Skin epidermis (tissue), 12 donors: ENCODE results near the gene HOXB3.

Experiments used
- H3K27ac ChIP-seq, 21 experiments: fragments of 200-600 bp; sonication (generic) in 11 of 21; one replicate each; pipeline ENCODE4 v1.5.0; 2020; ENCODE audit warnings: mild to moderate bottlenecking in 3 of 21, inconsistent platforms in 2 of 21, moderate library complexity in 2 of 21
- H3K4me3 ChIP-seq, 7 experiments: fragments of 200-600 bp; sonication (generic) in 2 of 7; one replicate each; pipeline ENCODE4 v1.5.0; 2020; ENCODE audit warnings: inconsistent platforms in 2 of 7, mild to moderate bottlenecking in 2 of 7, moderate library complexity in 1 of 7

HOXB3 gene

DNA sequence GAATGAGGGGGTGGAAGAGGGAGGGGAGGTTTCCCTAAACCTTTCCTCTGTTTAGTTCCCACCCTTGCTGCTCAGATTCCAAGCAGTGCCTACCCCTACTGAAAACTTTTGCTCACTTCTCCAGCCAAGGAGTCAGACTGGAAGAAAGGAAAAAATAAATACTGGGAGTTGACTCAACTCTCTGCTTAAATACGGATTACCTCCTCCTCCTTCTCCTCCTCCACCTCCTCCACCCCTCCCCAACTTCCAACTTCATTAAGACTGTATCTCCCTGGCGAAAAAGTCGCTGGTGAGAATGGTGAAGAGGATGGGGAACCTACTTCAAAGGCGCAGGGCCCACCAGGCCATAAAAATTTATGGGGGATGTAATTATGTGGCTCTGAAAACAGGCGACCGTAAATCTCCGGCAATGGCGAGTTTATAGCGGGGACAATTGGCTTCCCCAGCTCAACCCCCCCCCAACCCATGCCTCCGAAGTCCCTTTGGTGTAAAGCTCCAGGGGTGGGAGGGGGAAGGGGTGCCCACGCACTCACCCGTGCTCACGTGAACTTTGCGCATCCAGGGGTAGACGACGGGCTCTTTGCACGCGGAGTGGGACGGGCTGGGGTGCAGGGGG lies 12.6 kb downstream of the HOXB3 start:
- peak overlapping the region in 16 of 21 experiments; percentile 36 to 94 (median 77) for H3K27ac ChIP-seq
- peak overlapping the region; percentile 35 to 51 (median 41) for H3K4me3 ChIP-seq

DNA sequence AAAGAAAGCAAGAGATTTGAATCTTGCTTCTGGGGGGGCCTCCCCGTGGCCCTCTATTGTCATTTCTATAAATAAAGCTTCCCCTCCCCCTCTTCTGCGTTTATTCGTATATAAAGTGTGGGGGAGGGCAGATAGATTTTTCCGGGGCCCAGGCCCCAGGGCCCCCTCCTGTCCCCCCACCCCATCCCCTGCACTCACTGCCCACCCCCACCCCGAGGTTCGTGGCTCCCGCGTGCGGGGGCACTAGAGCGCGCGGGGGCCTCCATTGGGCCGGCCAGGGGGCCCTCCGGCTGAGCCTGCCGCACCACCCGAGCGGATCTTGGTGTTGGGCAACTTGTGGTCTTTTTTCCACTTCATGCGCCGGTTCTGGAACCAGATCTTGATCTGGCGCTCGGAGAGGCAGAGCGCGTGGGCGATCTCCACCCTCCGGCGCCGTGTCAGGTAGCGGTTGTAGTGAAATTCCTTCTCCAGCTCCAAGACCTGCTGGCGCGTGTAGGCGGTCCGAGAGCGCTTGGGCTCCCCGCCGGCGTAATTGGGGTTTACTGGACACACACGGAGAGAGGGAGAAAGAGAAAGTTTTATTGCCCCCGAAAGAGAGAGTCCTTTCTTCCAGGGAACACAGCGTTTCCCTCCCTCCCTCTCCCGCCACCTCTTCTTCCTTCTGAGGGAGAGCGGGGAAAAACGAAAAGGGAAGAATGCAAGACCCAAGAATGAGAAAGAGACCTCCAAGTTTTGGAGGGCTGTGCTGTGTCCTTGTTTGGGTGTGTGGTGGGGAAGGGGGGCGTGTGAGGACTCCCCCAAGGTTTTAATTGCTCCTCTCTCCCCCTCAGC lies 13.3 kb downstream of the HOXB3 start:
- H3K4me3 ChIP-seq = peak overlapping the region in 5 of 7 experiments; percentile 38 to 51 (median 49)
- H3K27ac ChIP-seq = peak overlapping the region in 11 of 21 experiments; percentile 6 to 94 (median 85)

DNA sequence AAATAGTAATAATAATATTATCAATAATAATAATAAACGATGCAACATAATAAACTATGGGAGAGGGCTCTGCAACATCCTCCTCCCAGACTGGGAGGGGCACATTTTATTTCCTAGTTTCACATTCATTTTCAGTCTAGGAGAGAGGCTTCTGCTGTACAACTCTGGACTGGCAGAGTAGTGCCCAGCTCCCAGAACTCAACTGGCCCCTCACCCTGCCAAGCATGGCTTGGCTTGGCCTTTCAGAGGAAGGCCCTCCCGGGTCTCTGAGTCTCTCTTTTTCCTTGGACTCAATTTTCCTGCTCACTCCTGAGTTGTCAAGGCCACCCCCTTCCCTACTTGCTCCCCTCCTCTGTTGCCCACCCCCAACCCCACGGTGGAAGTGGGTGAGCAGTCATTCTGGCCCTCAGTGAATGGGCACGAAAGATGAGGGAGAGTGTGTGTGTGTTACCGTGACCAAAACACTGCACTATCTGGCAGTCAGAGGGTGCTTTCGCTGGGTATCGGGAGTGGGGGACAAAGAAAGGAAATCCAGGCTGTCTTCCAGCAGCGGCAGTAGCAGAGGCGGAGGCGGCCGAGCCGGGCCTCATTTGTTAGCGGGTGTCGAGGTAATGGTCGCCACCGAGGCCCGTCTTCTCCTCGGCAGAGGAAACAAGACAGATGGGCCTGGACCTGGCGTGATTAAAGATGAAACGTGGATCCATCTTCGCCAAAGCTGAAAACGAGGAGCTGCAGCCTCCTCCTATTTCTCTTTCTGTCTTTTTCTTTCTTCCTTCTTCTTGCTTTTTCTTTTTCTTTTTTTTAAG lies 14.2 kb downstream of the HOXB3 start:
- Histone ChIP-seq H3K27ac (peak overlapping the region in 7 of 21 experiments; percentile 21 to 94 (median 88)), H3K4me3 (peak overlapping the region in 1 of 7 experiments; percentile 51)

DNA sequence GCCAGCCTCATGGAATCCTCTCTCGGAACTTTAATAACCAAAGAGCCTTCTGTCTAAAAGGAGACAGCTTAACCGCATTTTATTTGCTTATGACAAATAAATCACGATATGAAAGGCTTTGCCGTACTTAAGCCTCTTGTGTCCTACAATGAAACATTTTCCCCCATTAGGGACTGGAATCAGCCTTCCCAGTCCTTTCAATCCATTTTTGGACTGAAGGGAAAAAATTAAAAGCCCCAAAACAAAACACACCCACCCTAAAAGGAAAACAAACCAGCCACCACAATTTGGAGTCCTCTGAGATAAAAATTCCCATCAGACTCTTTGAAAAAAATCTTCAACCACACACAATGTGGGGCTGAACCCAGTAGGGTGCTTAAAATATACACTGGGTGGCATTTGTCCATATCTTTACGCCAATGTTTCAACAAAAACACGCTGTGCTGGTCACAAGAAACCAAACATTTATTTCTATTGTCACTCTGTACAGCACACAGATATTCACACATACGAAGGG lies 14.9 kb downstream of the HOXB3 start:
- no peak overlapping the region for H3K4me3 ChIP-seq
- peak overlapping the region in 6 of 21 experiments; percentile 23 to 94 (median 88) for H3K27ac ChIP-seq

DNA sequence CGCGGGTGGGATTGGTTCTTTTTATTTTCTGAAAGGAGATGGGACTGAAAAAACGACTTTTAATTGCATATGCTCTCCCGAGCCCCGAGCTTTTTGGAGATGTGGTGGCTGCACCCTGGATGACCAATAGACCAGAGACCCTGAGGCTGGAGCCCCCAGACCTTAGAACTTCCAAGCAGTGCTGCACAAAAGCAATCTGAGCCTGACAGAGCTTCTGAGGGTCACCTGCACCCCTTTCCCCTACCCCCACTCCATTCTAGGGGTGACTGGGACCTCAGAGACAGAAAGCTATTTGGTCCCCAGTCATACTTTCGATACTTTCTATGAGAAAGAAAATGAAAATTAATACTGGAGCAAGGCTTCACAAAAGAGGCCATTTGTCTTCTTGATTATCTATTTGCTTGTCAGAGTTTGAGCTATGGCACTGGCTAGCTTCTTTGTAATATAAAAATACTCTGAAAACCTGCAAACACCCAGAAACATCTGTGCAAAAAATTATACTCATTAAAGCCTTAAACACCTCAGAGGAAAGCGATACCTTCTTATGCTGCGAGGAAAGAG lies 15.5 kb downstream of the HOXB3 start:
- H3K27ac ChIP-seq = peak overlapping the region in 5 of 21 experiments; percentile 63 to 94 (median 89)
- peak overlapping the region in 1 of 7 experiments; percentile 1 for H3K4me3 ChIP-seq

DNA sequence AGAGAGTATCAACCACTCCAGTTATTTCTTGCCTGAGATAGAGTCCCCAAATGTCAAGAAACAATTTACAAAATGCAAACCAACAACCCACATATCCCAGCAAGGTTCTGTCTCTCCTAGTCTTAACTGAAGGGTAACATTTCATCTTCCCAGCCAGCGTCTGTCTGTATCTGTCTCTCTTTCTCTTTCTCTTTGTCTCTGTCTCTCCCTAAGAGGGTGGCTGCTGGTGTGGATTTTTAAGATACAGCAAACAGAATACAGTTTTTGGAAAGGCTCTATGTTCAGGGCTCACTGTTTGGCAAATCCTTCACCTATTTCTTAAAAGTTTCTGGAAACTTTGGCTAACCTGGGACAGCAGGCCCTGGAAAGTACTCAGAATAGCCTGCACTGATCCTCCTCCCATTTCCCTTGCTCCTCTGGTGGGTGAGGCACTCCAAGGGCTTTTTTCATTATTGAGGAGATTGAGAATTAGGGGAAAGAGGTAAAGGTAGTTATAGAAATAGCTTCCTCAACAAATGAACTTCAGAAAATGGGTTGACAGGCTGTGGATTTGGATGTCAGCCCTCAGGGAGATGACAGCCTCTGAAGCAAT lies 18.1 kb downstream of the HOXB3 start:
- H3K27ac ChIP-seq = peak overlapping the region in 6 of 21 experiments; percentile 51 to 94 (median 82)
- H3K4me3 ChIP-seq = no peak overlapping the region

DNA sequence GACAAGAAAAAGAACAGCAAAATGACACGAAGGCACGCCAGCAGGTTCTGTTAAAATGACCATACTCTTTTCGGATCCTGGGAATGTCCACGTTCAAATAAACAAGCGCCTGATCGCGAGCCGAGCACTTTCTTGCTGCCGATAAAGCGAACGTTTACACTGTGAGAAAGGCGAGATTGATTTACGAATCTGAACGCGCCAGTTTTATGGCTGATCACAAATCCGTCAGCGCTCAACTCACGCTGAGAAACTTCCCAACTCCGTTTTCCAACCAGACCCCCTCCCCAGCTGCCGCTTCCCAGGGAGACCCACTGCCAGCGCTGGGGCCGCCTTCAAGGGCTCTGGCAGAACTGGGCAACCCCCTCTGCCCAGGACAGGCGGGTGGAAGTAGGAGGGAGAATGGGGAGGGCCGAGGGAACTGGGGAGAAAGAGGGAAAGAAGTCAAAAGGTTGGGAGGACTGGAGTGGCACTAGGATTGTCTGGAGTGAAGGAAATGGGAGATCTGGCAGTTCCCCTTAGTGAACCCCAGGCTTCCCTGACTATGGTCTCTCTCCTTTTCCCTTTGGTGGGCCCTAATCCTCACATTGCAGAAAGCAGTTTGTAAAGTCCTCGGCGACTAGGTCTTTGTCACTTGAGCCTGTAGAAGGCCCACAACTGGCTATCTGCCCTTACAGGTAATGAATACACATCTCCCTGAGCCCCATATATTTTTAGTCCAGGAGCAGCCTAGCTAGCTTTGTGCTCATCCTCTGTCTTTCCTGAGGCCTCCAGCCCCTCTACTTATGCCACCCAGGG lies 18.8 kb downstream of the HOXB3 start:
- peak overlapping the region in 6 of 21 experiments; percentile 51 to 94 (median 82) for H3K27ac ChIP-seq
- peak overlapping the region in 1 of 7 experiments; percentile 1 for H3K4me3 ChIP-seq

DNA sequence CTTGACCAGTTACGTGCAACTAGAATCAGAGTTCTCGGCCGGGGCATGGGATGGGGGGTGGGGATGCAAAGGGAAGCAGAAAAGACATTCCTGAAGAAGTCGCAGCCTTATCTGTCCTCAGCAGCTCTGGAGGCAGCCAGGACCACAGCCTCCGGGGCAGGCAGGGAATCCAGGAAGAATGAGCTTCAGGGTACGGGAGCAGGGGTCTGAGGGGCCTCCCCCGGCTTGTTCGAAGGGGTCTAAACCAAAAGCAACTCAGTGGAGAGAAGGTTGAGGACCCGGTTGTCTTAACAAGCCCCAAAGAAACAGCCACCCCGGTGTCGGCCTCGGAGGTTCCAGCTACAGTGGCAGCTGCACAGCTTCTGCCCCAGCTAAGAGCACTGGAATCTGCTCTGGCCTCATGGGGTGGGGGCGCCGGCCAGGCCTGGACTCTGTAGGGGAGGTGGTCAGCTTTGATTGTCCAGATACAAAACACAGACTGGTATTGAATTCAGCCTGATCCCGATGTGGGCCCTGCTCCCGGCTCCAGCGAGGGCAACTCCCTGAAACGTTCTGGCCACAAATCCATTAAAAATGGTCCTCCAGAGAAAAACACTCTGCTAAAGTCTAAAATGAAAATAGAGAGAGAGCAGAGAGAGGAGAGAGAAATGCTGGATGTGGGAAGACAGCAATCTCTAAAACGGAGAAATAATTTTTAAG lies 19.6 kb downstream of the HOXB3 start:
- Histone ChIP-seq H3K4me3 (peak overlapping the region in 1 of 7 experiments; percentile 1), H3K27ac (peak overlapping the region in 8 of 21 experiments; percentile 1 to 94 (median 76))

DNA sequence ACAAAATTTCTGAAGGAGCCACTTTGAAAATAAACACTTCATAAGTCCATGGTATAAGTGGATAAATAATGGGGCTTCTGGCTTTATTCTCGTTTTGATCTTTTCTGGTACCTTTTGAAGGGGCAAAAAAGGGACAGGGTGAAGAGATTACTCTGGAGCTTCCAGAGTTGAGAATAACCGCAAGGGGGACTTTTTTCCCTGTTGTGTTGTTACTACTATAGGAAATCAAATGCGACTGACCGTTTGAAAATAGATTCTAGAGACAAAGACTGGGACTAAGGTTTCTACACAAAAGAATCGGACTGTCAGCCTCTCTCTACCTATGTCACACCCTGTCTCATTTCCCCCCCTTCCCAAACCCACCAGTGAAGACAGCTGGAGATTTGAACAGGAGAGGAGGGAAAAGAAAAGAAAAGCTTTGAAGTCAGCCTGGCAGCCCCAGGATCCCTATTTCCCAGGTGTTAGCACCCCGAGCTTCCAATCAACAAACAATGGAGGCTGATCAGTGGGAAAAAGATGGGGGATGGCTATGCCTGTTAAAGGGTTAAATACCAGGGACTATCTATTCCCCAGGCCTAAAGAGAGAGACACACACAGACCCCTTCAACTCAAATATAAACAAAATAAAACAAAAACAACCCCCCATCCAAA lies 20.2 kb downstream of the HOXB3 start:
- Histone ChIP-seq H3K27ac (peak overlapping the region in 6 of 21 experiments; percentile 51 to 94 (median 82)), H3K4me3 (no peak overlapping the region)

DNA sequence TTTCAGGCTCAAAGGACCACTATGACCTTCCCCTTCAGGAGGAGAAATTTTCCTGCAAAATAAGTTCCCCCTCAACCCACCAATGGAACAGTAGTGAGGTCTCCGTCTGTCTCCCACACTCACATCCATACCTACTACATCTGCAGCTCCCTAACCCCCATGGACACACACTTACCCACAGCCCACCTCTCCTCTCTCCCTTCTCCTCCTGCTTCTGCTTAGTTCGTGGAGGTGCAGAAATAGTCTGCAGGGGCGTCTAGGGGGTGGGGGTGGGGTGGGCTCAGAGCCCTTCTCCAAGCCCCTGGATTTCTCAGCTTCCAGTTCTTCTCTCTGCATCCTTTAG lies 20.8 kb downstream of the HOXB3 start:
- Histone ChIP-seq H3K27ac (peak overlapping the region in 5 of 21 experiments; percentile 45 to 94 (median 68)), H3K4me3 (no peak overlapping the region)

DNA sequence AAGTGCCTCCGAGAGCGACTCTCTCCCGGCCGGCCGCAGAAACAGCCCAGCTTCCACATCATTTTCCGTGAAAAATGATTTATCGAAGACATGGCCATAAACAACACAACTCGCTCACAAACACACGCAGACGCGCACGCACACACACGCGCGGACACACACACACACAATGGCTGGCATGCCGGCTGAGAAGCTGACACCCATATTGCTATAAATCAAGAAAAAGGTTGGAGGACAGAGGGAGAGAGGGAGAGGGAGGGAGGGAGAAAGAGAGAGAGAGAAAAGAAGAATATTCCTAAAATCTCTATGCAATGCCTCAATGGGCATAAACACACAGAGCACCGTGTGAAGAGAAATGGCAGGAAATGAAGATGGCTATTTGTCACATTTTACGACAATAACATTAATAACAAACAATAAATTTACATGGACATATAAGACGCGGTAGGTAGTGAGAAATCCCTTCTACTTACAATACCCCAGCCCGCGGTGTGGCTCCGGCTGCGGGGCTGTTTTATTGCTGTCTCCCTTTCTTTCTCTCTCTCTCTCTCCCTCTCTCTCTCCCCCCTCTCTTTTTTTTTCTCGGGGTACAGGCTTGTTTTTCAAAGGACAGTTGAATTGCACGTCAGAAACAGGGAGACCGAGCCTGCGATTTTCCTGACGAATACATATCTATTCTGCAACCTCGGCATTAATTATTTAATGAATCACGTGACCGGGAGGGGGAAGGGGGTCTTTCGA lies 21.4 kb downstream of the HOXB3 start:
- Histone ChIP-seq H3K27ac (peak overlapping the region in 6 of 21 experiments; percentile 45 to 94 (median 64)), H3K4me3 (no peak overlapping the region)

DNA sequence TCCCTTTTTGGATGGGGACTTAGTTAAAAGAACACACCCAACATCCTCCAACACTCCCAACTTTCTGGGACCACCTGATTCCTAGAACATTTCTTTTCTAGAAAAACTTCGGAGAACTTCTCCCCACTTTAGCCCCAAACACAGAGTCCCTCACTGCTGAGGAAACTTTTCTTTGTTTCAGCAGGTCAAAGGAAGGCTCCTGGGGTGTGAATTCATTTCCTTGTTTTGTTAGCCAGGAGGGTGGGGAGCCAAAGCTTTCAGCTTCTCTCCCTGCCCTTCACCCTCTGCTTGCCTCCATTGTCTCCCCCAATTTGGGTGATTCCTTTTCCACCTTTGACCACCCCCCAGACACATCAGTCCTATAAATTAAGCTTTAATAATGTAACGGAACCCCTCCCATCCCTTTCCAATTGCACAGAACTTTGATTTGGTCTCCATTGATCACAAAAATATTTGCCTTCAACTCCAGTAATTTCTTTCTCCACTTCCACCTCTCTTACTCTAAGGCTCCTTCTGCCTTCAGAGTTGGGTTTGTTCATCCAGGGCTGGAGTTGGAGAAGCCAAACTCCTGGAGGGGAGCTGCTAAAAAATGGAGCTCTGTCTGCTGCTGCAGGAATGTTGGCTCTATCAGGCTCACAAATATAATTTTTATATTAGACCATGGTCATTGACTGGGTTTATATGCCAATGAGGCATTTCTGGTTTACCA lies 22.2 kb downstream of the HOXB3 start:
- H3K4me3 ChIP-seq = no peak overlapping the region

DNA sequence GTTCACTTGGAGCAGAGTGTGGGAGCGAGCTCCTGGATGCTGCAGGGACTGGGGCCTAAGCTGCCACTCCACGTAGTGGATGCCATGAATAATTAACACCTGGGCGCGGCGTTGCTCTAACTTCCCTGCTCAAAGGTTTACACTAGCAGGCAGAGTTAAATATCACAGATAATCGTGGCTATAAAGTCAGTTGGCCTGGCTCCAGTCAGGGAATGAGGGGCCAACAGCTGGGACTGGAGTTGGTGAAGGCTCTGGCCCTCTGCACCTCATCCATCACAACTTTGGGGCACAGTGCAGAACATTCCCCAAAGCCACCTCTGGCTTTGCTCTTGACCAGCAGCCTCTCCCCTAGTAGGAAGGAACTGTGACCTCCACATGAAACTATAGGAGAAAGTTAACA lies 22.8 kb downstream of the HOXB3 start:
- no peak overlapping the region for H3K4me3 ChIP-seq

More for the DNA sequence above, 22.2 kb downstream of the HOXB3 start:
- H3K27ac ChIP-seq = peak overlapping the region in 3 of 21 experiments; percentile 59 to 94 (median 68)

DNA sequence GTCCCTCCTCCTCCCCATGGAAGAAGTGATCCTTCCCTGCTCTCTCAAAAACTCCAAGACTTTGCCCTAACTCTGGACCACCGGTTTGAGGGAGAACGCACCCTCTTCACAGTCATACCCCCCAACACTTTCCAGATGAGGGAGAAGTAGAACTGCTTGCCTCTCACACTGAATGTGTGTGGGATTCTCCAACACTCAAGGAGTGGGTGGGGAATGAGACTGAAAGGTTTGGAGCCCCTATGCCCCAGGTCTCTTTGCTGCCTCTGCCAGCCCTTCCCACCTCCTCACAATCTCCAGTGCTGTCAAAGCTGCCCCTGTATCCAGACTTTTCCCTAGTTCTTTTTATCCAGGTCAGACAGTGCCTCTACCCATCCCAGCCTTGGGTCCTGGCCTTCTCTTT lies 23.3 kb downstream of the HOXB3 start:
- H3K4me3 ChIP-seq = no peak overlapping the region
- H3K27ac ChIP-seq = peak overlapping the region in 4 of 21 experiments; percentile 21 to 94 (median 52)

More for the DNA sequence above, 22.8 kb downstream of the HOXB3 start:
- peak overlapping the region in 4 of 21 experiments; percentile 21 to 94 (median 52) for H3K27ac ChIP-seq

DNA sequence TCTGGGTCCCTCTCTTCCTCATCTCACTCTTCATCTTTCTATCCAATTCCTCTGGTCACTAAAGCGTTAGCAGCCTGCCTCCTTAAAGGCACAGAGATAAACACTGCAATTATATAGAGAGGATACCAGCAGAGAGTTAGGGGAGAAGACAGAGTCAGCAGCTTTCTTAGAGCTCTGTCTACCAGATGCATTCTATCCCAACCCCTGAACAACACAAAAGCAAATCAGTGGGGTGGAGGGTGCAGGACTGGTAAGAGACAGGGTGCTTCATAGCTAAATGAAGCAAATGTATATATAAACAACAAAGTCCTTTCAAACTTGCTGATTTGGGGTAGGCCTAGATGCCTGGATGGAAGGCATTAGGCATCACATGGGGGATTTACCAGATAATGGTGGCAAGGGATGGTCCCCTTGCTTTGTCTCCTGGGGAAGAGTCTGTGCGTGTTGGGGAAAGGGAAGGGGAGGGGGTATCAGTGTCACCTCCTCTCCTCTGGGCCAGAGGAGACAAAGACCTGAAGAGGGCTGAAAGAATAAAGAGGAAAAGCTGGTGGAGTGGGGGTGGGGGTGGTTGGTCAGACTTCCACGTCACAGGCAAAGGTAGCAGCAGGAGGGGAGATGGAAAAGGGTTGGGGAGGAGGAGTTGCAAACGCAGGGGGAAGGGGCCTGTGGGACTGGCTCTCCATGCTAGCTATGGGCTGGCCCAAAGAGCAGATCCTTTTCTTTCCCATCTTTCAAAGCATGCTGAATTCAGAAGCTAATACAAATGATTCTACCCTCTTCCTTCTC lies 23.9 kb downstream of the HOXB3 start:
- peak overlapping the region in 2 of 21 experiments; percentile 14 to 94 for H3K27ac ChIP-seq
- no peak overlapping the region for H3K4me3 ChIP-seq
